NCI-H345 treated with DMSO at 0.1 percent for 48 hours (cell line): Measurements from ENCODE around the gene PRND.

Experiments used
- DNase-seq: peaks from one replicate; lab custom pipeline; 2025; ENCODE audit not compliant: unreplicated experiment; lab: John Stamatoyannopoulos, UW

Gene PRND

DNA sequence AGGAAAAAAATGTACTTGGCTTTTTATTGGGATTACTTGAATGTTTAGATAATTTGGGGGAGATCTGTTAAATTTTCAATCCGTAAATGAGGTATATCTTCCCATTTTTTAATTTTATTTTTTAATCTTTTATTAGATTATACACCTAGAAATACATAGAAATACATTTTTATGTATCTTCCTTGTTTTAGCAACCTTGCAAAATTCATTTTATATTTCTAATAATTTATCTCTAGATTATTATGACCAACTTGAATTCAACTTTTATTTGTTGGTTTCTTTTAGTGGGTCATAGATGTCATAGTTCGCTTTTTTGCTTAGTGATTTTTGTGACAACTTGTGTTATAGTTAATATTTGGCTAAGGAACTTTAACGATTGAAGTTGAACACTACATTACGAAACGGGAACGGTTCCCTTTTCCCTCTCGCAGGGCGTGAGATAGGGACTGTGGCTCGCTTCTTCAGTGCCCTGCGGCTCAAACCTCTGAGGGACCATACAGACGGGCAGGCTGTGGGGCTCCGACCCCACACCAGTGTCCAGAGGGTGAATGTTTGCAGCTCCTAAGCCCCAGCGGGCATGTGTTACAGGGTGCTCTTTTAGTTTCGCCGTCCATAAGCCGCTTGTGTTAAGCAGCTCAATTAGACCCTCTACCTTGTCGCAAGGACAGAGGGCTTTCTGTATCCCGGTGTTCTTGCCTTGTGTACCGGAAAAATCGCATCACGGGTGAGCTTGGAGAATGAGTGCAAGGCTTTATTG is 53.8 kb downstream of the PRND start:
- DNase-seq = no peak

DNA sequence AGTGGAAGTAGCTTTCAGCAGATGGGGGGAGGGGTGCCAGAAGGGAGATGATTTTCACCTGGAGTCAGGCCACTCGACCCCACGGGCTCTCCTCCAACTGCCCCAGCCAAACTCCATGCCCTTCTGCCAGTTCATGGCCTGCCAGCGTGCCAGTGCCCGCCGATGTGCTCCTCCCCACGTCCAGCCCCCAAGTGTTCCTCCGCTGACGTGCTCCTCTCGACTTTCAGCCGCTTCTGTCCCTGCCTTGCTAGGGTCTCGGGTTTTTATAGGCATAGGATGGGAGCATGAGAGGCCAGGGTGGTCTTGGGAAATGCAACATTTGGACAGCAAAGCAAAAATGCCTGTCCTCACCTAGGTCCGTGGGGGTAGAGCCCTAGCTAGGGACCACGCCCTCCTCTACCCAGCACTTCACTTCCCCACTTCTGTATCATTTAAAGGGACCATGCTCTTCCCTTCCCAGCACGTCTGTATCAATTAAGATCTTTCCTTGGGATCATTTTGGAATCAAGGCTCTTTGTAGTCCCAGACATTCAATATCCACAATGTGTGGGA is 54.4 kb downstream of the PRND start:
- no peak for DNase-seq
